Endothelial cell of umbilical vein (primary cell): Measurements from ENCODE around the gene OR13A1. TPM values are rescaled to one million over a fixed set of nuclear protein-coding genes. Genes with fewer than 3 reads are reported as not detected.
"Not testable (repeated sequence)": the region's sequence is repeated elsewhere in the genome, so short reads cannot be mapped to it uniquely, and the experiment has no call there.

ENCODE experiments used
- BruUV-seq: library from RNA; stranded (reverse); fragments of 400-500 nt; replicated peaks from 2 replicates; lab custom pipeline; 2021; lab: Mats Ljungman, UMichigan
- CTCF ChIA-PET: fragments of 300-600, 350-600 bp; sonication (Branson Sonifier 250); formaldehyde crosslinking; loops from one replicate; lab custom pipeline; 2021; ENCODE audit warnings: antibody characterized with exemption, inconsistent platforms; lab: Charles Lee
- POLR2A ChIA-PET: fragments of 300-600, 350-600 bp; sonication (Branson Sonifier 250); formaldehyde crosslinking; loops from one replicate; lab custom pipeline; 2021; ENCODE audit warnings: antibody characterized with exemption, inconsistent platforms; lab: Charles Lee
- DNase-seq: peaks from one replicate; pipeline ENCODE4 v3.0.0-alpha.2; 2011; ENCODE audit warnings: low read depth, low spot score
- FAIRE-seq: peaks from 2 replicates; lab custom pipeline; 2011; peaks lifted over from hg19 to GRCh38; lab: Jason Lieb, UNC
- H2AFZ ChIP-seq: 2 replicates; pipeline ENCODE4 v1.6.0; 2012; ENCODE audit warnings: low read depth, low read length, control low read depth, inconsistent platforms
- H3K27ac ChIP-seq: 2 replicates; pipeline ENCODE4 v1.5.1; 2011; ENCODE audit warnings: low read depth, mild to moderate bottlenecking, control low read depth, low read length, moderate library complexity; ENCODE audit not compliant: insufficient read depth
- H3K27me3 ChIP-seq, 2 experiments: 2 replicates each; pipeline versions ENCODE4 v1.6.0 to v1.6.1; 2011; ENCODE audit warnings: low read length in 2 of 2, mixed read lengths in 1 of 2; ENCODE audit not compliant: control insufficient read depth in 2 of 2, insufficient read depth in 2 of 2
- H3K36me3 ChIP-seq, 2 experiments: 2 replicates in 1 of 2; 3 replicates in 1 of 2; pipeline ENCODE4 v1.5.1; 2011; ENCODE audit warnings: low read length in 2 of 2, mild to moderate bottlenecking in 1 of 2, moderate library complexity in 1 of 2; ENCODE audit not compliant: control insufficient read depth in 2 of 2, insufficient read depth in 2 of 2; ENCODE audit errors: extremely low read depth in 1 of 2
- H3K4me1 ChIP-seq: 3 replicates; pipeline ENCODE4 v1.5.1; 2011; ENCODE audit warnings: mild to moderate bottlenecking, low read length; ENCODE audit not compliant: control insufficient read depth, insufficient read depth; ENCODE audit errors: extremely low read depth
- H3K4me2 ChIP-seq: 2 replicates; pipeline ENCODE4 v1.6.1; 2011; ENCODE audit warnings: low read length, control low read depth, mixed read lengths; ENCODE audit not compliant: insufficient read depth
- H3K4me3 ChIP-seq, 3 experiments: fragments of 200-600 bp in 1 of 3; sonication (generic), shearing (Covaris generic) in 1 of 3; replicated peaks in 1 of 3; 2 replicates each; pipeline ENCODE4 v1.5.1; 2011 to 2016; ENCODE audit warnings: control low read depth in 3 of 3, low read length in 3 of 3, mild to moderate bottlenecking in 2 of 3, inconsistent platforms in 1 of 3, low read depth in 1 of 3, moderate library complexity in 1 of 3; ENCODE audit not compliant: insufficient read depth in 1 of 3
- H3K79me2 ChIP-seq: 2 replicates; pipeline ENCODE4 v1.6.0; 2012; ENCODE audit warnings: low read length, inconsistent platforms; ENCODE audit not compliant: control insufficient read depth, insufficient read depth
- H3K9ac ChIP-seq: replicated peaks from 2 replicates; pipeline ENCODE3; 2011; ENCODE audit warnings: low read length, control low read depth; ENCODE audit not compliant: insufficient read depth; ENCODE audit errors: extremely low read depth
- H3K9me1 ChIP-seq: replicated peaks from 3 replicates; pipeline ENCODE4 v1.6.0; 2011; ENCODE audit warnings: mild to moderate bottlenecking, low read length; ENCODE audit not compliant: control insufficient read depth, insufficient read depth; ENCODE audit errors: extremely low read depth
- H3K9me3 ChIP-seq: replicated peaks from 2 replicates; pipeline ENCODE4 v1.5.1; 2012; ENCODE audit warnings: low read length, inconsistent platforms; ENCODE audit not compliant: control insufficient read depth, insufficient read depth
- H4K20me1 ChIP-seq: replicated peaks from 2 replicates; pipeline ENCODE3; 2011; ENCODE audit warnings: mild to moderate bottlenecking, low read length; ENCODE audit not compliant: control insufficient read depth, insufficient read depth; ENCODE audit errors: extremely low read depth
- EZH2 ChIP-seq: IDR thresholded peaks from 2 replicates; pipeline ENCODE4 v1.6.1; 2012; ENCODE audit warnings: borderline replicate concordance, low read depth, mild to moderate bottlenecking, moderate library complexity, low read length, inconsistent platforms; ENCODE audit not compliant: severe bottlenecking
- FOS ChIP-seq: IDR thresholded peaks from 2 replicates; pipeline ENCODE4 v1.6.1; 2011; ENCODE audit warnings: mild to moderate bottlenecking, low read length, moderate library complexity, borderline replicate concordance; ENCODE audit not compliant: insufficient read depth
- GATA2 ChIP-seq: IDR thresholded peaks from 2 replicates; pipeline ENCODE4 v1.7.0; 2011; ENCODE audit warnings: low read depth, mild to moderate bottlenecking, moderate library complexity, mixed read lengths, low read length; ENCODE audit not compliant: insufficient read length, insufficient read depth
- JUN ChIP-seq: IDR thresholded peaks from 2 replicates; pipeline ENCODE4 v1.6.1; 2011; ENCODE audit warnings: borderline replicate concordance, low read depth; ENCODE audit not compliant: insufficient read length, insufficient read depth
- MAX ChIP-seq: IDR thresholded peaks from 2 replicates; pipeline ENCODE4 v1.6.1; 2011; ENCODE audit not compliant: insufficient read depth, insufficient read length
- MYC ChIP-seq: IDR thresholded peaks from one replicate; pipeline ENCODE4 v1.6.1; 2011; ENCODE audit warnings: mild to moderate bottlenecking, low read depth, low read length
- POLR2A ChIP-seq: IDR thresholded peaks from 2 replicates; pipeline ENCODE4 v1.6.1; 2012; ENCODE audit warnings: low read depth, mild to moderate bottlenecking, control low read depth, low read length
- POLR2AphosphoS5 ChIP-seq: IDR thresholded peaks from 2 replicates; pipeline ENCODE4 v1.6.1; 2012; ENCODE audit warnings: low read depth, mild to moderate bottlenecking, control low read depth, low read length, moderate library complexity; ENCODE audit not compliant: insufficient read depth
- dilution Hi-C: fragments of 300-500 bp; cut with MboI; formaldehyde crosslinking; loops from one replicate; pipeline ENCODE4 v1.15.0; 2019; ENCODE audit warnings: low sequenced_read_pairs; ENCODE audit not compliant: extremely low pct_ligation_motif_present
- intact Hi-C: fragments of 100-400 bp; cut with micrococcal nuclease; formaldehyde crosslinking; loops from one replicate; pipeline ENCODE4 v1.10.0; 2022
- polyA plus RNA-seq, 4 experiments: library from polyadenylated mRNA; depleted of rRNA in 3 of 4; stranded (reverse) in 3 of 4; unstranded in 1 of 4; fragments of >200 nt; gene quantifications; 2 replicates each; pipeline versions ENCODE4 v1.2.1 to v1.2.3, GENCODE V29; 2011 to 2012; ENCODE audit warnings: missing spikeins in 1 of 4
- total RNA-seq: library from RNA; stranded (reverse); gene quantifications from 2 replicates; pipeline ENCODE4 v1.2.3, GENCODE V29; 2021
- TF ChIP-seq, protein P1 (sequence below), 2 donors: IDR thresholded peaks; 1 replicate in 1 of 2; 2 replicates in 1 of 2; pipeline ENCODE4 v1.5.1; 2011; ENCODE audit warnings: low read length in 2 of 2, mild to moderate bottlenecking in 2 of 2, moderate library complexity in 2 of 2, control low read depth in 1 of 2, inconsistent platforms in 1 of 2, low read depth in 1 of 2; ENCODE audit not compliant: insufficient read depth in 1 of 2; ENCODE audit errors: extremely low read depth in 1 of 2

The OR13A1 gene
- total and polyA plus RNA-seq, 2 donors (not counting 3 experiments of a cell fraction or from before 2014, with no cell fraction given) = not detected

DNA sequence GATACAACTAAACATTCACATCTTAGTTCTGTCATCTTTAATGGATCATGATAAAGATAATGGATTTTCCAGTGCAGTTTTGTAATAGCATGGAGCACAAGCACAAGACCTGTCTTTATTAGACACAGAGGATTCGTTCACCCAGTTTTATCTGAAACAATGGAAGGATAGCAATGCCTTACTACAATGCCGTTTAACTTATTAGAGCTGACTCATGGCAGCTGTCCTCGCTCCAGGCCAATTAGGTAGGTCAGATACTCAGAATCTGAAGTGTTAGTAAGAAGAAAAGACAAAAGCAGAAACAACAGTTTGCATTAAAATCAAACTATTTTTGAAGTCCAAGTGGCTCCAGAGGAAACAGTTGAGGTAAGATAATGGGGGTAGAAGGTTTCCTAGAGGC lies 12.8 kb downstream of the OR13A1 start:
- BruUV-seq = no TSS peak
- H3K79me2 ChIP-seq = no peaks in the 10 kb centered on the region
- ChIA-PET POLR2A (no interaction called here), CTCF (interaction anchor here (1.3 kb wide), 1 partner anchor 12 kb away, joined by 3 read pairs; no protein-coding TSS in a partner anchor)
- no peak overlapping the region for H3K9ac ChIP-seq
- intact Hi-C loops = no loop called here
- no peak overlapping the region for H3K4me3 ChIP-seq
- no peaks in the 10 kb centered on the region for H3K27me3 ChIP-seq
- DNase-seq (no peak), FAIRE-seq (no peak)
- dilution Hi-C loops = no loop called here
- no peak overlapping the region for H2AFZ ChIP-seq
- H3K4me2 ChIP-seq = no peak overlapping the region
- TF ChIP-seq MAX (no peak), JUN (no peak), MYC (no peak), FOS (no peak), POLR2AphosphoS5 (no peak), EZH2 (no peak), POLR2A (no peak), GATA2 (no peak)
- TF ChIP-seq, protein P1, sequence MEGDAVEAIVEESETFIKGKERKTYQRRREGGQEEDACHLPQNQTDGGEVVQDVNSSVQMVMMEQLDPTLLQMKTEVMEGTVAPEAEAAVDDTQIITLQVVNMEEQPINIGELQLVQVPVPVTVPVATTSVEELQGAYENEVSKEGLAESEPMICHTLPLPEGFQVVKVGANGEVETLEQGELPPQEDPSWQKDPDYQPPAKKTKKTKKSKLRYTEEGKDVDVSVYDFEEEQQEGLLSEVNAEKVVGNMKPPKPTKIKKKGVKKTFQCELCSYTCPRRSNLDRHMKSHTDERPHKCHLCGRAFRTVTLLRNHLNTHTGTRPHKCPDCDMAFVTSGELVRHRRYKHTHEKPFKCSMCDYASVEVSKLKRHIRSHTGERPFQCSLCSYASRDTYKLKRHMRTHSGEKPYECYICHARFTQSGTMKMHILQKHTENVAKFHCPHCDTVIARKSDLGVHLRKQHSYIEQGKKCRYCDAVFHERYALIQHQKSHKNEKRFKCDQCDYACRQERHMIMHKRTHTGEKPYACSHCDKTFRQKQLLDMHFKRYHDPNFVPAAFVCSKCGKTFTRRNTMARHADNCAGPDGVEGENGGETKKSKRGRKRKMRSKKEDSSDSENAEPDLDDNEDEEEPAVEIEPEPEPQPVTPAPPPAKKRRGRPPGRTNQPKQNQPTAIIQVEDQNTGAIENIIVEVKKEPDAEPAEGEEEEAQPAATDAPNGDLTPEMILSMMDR (IDR thresholded peaks at IDR 0.05; ENCODE audit: extremely low read depth in 1 of 2, insufficient read depth in 1 of 2, low read depth in 1 of 2, low read length in 2 of 2) = no peak
- no peaks in the 10 kb centered on the region for H4K20me1 ChIP-seq
- no peaks in the 10 kb centered on the region for H3K4me1 ChIP-seq
- no peaks in the 10 kb centered on the region for H3K9me3 ChIP-seq
- H3K9me1 ChIP-seq = no peaks in the 10 kb centered on the region
- H3K36me3 ChIP-seq = no peaks in the 10 kb centered on the region
- H3K27ac ChIP-seq = no peak overlapping the region

GRCh38 chr10:45298341-45298955 lies 17.0 kb downstream of the OR13A1 start:
- H4K20me1 ChIP-seq, dilution Hi-C loops: not testable (repeated sequence)

More at GRCh38 chr10:45298341-45298955, 17.0 kb downstream of the OR13A1 start:
- POLR2A ChIA-PET, H3K9me3 ChIP-seq, H3K9ac ChIP-seq, H3K9me1 ChIP-seq, FAIRE-seq, DNase-seq, H3K4me3 ChIP-seq, BruUV-seq, H3K79me2 ChIP-seq, H2AFZ ChIP-seq, H3K4me1 ChIP-seq, CTCF ChIA-PET, H3K27me3 ChIP-seq, H3K27ac ChIP-seq, H3K36me3 ChIP-seq, H3K4me2 ChIP-seq: not testable (repeated sequence)
- intact Hi-C loops = loop anchor here (5.0 kb wide), 1 partner anchor 74 kb away; the partner anchor contains the start of gene ALOX5
